Measurements from ENCODE around the gene PLEKHA7.

GRCh38 chr11:16997624-16998023 lies 16.6 kb downstream of the PLEKHA7 start:
- no peak for TF ChIP-seq POLR2A (IDR thresholded peaks at IDR 0.05; ENCODE audit: low read length)
- no peak for TF ChIP-seq GATA1 (IDR thresholded peaks at IDR 0.05; ENCODE audit: low read depth, low read length)
